Endothelial cell of umbilical vein (primary cell): ENCODE measurements around the gene ITPR2. TPM values are rescaled to one million over a fixed set of nuclear protein-coding genes. Genes with fewer than 3 reads are reported as not detected.

ENCODE experiments used
- BruUV-seq: library from RNA; stranded (reverse); fragments of 400-500 nt; replicated peaks from 2 replicates; lab custom pipeline; 2021; lab: Mats Ljungman, UMichigan
- CTCF ChIA-PET: fragments of 300-600, 350-600 bp; sonication (Branson Sonifier 250); formaldehyde crosslinking; loops from one replicate; lab custom pipeline; 2021; ENCODE audit warnings: antibody characterized with exemption, inconsistent platforms; lab: Charles Lee
- POLR2A ChIA-PET: fragments of 300-600, 350-600 bp; sonication (Branson Sonifier 250); formaldehyde crosslinking; loops from one replicate; lab custom pipeline; 2021; ENCODE audit warnings: antibody characterized with exemption, inconsistent platforms; lab: Charles Lee
- DNase-seq: peaks from one replicate; pipeline ENCODE4 v3.0.0-alpha.2; 2011; ENCODE audit warnings: low read depth, low spot score
- FAIRE-seq: peaks from 2 replicates; lab custom pipeline; 2011; peaks lifted over from hg19 to GRCh38; lab: Jason Lieb, UNC
- H2AFZ ChIP-seq: 2 replicates; pipeline ENCODE4 v1.6.0; 2012; ENCODE audit warnings: low read depth, low read length, control low read depth, inconsistent platforms
- H3K27ac ChIP-seq: 2 replicates; pipeline ENCODE4 v1.5.1; 2011; ENCODE audit warnings: low read depth, mild to moderate bottlenecking, control low read depth, low read length, moderate library complexity; ENCODE audit not compliant: insufficient read depth
- H3K27me3 ChIP-seq, 2 experiments: 2 replicates each; pipeline versions ENCODE4 v1.6.0 to v1.6.1; 2011; ENCODE audit warnings: low read length in 2 of 2, mixed read lengths in 1 of 2; ENCODE audit not compliant: control insufficient read depth in 2 of 2, insufficient read depth in 2 of 2
- H3K36me3 ChIP-seq, 2 experiments: 2 replicates in 1 of 2; 3 replicates in 1 of 2; pipeline ENCODE4 v1.5.1; 2011; ENCODE audit warnings: low read length in 2 of 2, mild to moderate bottlenecking in 1 of 2, moderate library complexity in 1 of 2; ENCODE audit not compliant: control insufficient read depth in 2 of 2, insufficient read depth in 2 of 2; ENCODE audit errors: extremely low read depth in 1 of 2
- H3K4me1 ChIP-seq: 3 replicates; pipeline ENCODE4 v1.5.1; 2011; ENCODE audit warnings: mild to moderate bottlenecking, low read length; ENCODE audit not compliant: control insufficient read depth, insufficient read depth; ENCODE audit errors: extremely low read depth
- H3K4me2 ChIP-seq: 2 replicates; pipeline ENCODE4 v1.6.1; 2011; ENCODE audit warnings: low read length, control low read depth, mixed read lengths; ENCODE audit not compliant: insufficient read depth
- H3K4me3 ChIP-seq, 3 experiments: fragments of 200-600 bp in 1 of 3; sonication (generic), shearing (Covaris generic) in 1 of 3; replicated peaks in 1 of 3; 2 replicates each; pipeline ENCODE4 v1.5.1; 2011 to 2016; ENCODE audit warnings: control low read depth in 3 of 3, low read length in 3 of 3, mild to moderate bottlenecking in 2 of 3, inconsistent platforms in 1 of 3, low read depth in 1 of 3, moderate library complexity in 1 of 3; ENCODE audit not compliant: insufficient read depth in 1 of 3
- H3K79me2 ChIP-seq: 2 replicates; pipeline ENCODE4 v1.6.0; 2012; ENCODE audit warnings: low read length, inconsistent platforms; ENCODE audit not compliant: control insufficient read depth, insufficient read depth
- H3K9ac ChIP-seq: replicated peaks from 2 replicates; pipeline ENCODE3; 2011; ENCODE audit warnings: low read length, control low read depth; ENCODE audit not compliant: insufficient read depth; ENCODE audit errors: extremely low read depth
- H3K9me1 ChIP-seq: replicated peaks from 3 replicates; pipeline ENCODE4 v1.6.0; 2011; ENCODE audit warnings: mild to moderate bottlenecking, low read length; ENCODE audit not compliant: control insufficient read depth, insufficient read depth; ENCODE audit errors: extremely low read depth
- H3K9me3 ChIP-seq: replicated peaks from 2 replicates; pipeline ENCODE4 v1.5.1; 2012; ENCODE audit warnings: low read length, inconsistent platforms; ENCODE audit not compliant: control insufficient read depth, insufficient read depth
- H4K20me1 ChIP-seq: replicated peaks from 2 replicates; pipeline ENCODE3; 2011; ENCODE audit warnings: mild to moderate bottlenecking, low read length; ENCODE audit not compliant: control insufficient read depth, insufficient read depth; ENCODE audit errors: extremely low read depth
- CTCF ChIP-seq, 2 donors: IDR thresholded peaks; 1 replicate in 1 of 2; 2 replicates in 1 of 2; pipeline ENCODE4 v1.5.1; 2011; ENCODE audit warnings: low read length in 2 of 2, mild to moderate bottlenecking in 2 of 2, moderate library complexity in 2 of 2, control low read depth in 1 of 2, inconsistent platforms in 1 of 2, low read depth in 1 of 2; ENCODE audit not compliant: insufficient read depth in 1 of 2; ENCODE audit errors: extremely low read depth in 1 of 2
- EZH2 ChIP-seq: IDR thresholded peaks from 2 replicates; pipeline ENCODE4 v1.6.1; 2012; ENCODE audit warnings: borderline replicate concordance, low read depth, mild to moderate bottlenecking, moderate library complexity, low read length, inconsistent platforms; ENCODE audit not compliant: severe bottlenecking
- FOS ChIP-seq: IDR thresholded peaks from 2 replicates; pipeline ENCODE4 v1.6.1; 2011; ENCODE audit warnings: mild to moderate bottlenecking, low read length, moderate library complexity, borderline replicate concordance; ENCODE audit not compliant: insufficient read depth
- GATA2 ChIP-seq: IDR thresholded peaks from 2 replicates; pipeline ENCODE4 v1.7.0; 2011; ENCODE audit warnings: low read depth, mild to moderate bottlenecking, moderate library complexity, mixed read lengths, low read length; ENCODE audit not compliant: insufficient read length, insufficient read depth
- JUN ChIP-seq: IDR thresholded peaks from 2 replicates; pipeline ENCODE4 v1.6.1; 2011; ENCODE audit warnings: borderline replicate concordance, low read depth; ENCODE audit not compliant: insufficient read length, insufficient read depth
- MAX ChIP-seq: IDR thresholded peaks from 2 replicates; pipeline ENCODE4 v1.6.1; 2011; ENCODE audit not compliant: insufficient read depth, insufficient read length
- MYC ChIP-seq: IDR thresholded peaks from one replicate; pipeline ENCODE4 v1.6.1; 2011; ENCODE audit warnings: mild to moderate bottlenecking, low read depth, low read length
- POLR2A ChIP-seq: IDR thresholded peaks from 2 replicates; pipeline ENCODE4 v1.6.1; 2012; ENCODE audit warnings: low read depth, mild to moderate bottlenecking, control low read depth, low read length
- POLR2AphosphoS5 ChIP-seq: IDR thresholded peaks from 2 replicates; pipeline ENCODE4 v1.6.1; 2012; ENCODE audit warnings: low read depth, mild to moderate bottlenecking, control low read depth, low read length, moderate library complexity; ENCODE audit not compliant: insufficient read depth
- dilution Hi-C: fragments of 300-500 bp; cut with MboI; formaldehyde crosslinking; loops from one replicate; pipeline ENCODE4 v1.15.0; 2019; ENCODE audit warnings: low sequenced_read_pairs; ENCODE audit not compliant: extremely low pct_ligation_motif_present
- intact Hi-C: fragments of 100-400 bp; cut with micrococcal nuclease; formaldehyde crosslinking; loops from one replicate; pipeline ENCODE4 v1.10.0; 2022
- polyA plus RNA-seq, 4 experiments: library from polyadenylated mRNA; depleted of rRNA in 3 of 4; stranded (reverse) in 3 of 4; unstranded in 1 of 4; fragments of >200 nt; gene quantifications; 2 replicates each; pipeline versions ENCODE4 v1.2.1 to v1.2.3, GENCODE V29; 2011 to 2012; ENCODE audit warnings: missing spikeins in 1 of 4
- total RNA-seq: library from RNA; stranded (reverse); gene quantifications from 2 replicates; pipeline ENCODE4 v1.2.3, GENCODE V29; 2021

Gene ITPR2
- total and polyA plus RNA-seq, 2 donors (not counting 3 experiments of a cell fraction or from before 2014, with no cell fraction given): 16.2 to 86.8 TPM

- BruUV-seq: no TSS peak
- POLR2A ChIA-PET: no interaction called here
- DNase-seq: no peak
- Histone ChIP-seq H3K27ac (no peak overlapping the region), H3K27me3 (no peaks in the 10 kb centered on the region), H4K20me1 (no peaks in the 10 kb centered on the region), H3K4me2 (no peak overlapping the region), H3K79me2 (no peaks in the 10 kb centered on the region), H3K9me1 (no peaks in the 10 kb centered on the region), H3K36me3 (peaks cover 0 to 4% of the 10 kb centered on the region in 2 experiments), H2AFZ (no peak overlapping the region), H3K4me1 (no peaks in the 10 kb centered on the region), H3K4me3 (no peak overlapping the region), H3K9me3 (no peaks in the 10 kb centered on the region), H3K9ac (no peak overlapping the region)
- TF ChIP-seq CTCF (IDR thresholded peaks at IDR 0.05; ENCODE audit: extremely low read depth in 1 of 2, insufficient read depth in 1 of 2, low read depth in 1 of 2, low read length in 2 of 2) (no peak), FOS (no peak), POLR2A (no peak), JUN (no peak), POLR2AphosphoS5 (no peak), EZH2 (no peak), MAX (no peak), MYC (no peak), GATA2 (no peak)
- intact Hi-C loops: loop anchor here (10.0 kb wide), 1 partner anchor 175 kb away; no protein-coding TSS in a partner anchor
- dilution Hi-C loops: no loop called here
- CTCF ChIA-PET: interaction anchor here (0.7 to 0.8 kb wide), 2 partner anchors 20 to 488 kb away, joined by 3 read pairs; no protein-coding TSS in a partner anchor
- FAIRE-seq: no peak
Measured at GRCh38 chr12:26609986-26610385, 223.0 kb downstream of the ITPR2 start.
